Pancreas (tissue), 10 donors: ENCODE data around the gene ASIC2. TPM values are rescaled to one million over a fixed set of nuclear protein-coding genes. Genes with fewer than 3 reads are reported as not detected.

Experiments used
- ATAC-seq, 4 donors: fragments of 200-7000 bp; cut with Tn5 transposase; one replicate each; pipeline versions ENCODE4 v1.8.0 to v1.9.1; 2020; ENCODE audit warnings: mild to moderate bottlenecking in 4 of 4, moderate library complexity in 4 of 4
- DNase-seq, 6 donors: peaks; one replicate each; pipeline ENCODE4 v3.0.0-alpha.2; 2020
- FAIRE-seq: peaks from 2 replicates; lab custom pipeline; 2012; peaks lifted over from hg19 to GRCh38; lab: Jason Lieb, UNC
- H3K27ac ChIP-seq, 4 donors: fragments of 200-600 bp; sonication (generic); 1 replicate in 3 of 4; 2 replicates in 1 of 4; pipeline versions ENCODE4 v1.5.0 to v1.8.0; 2020
- H3K27me3 ChIP-seq, 4 donors: fragments of 200-600 bp; one replicate each; pipeline ENCODE4 v1.8.0; 2021
- H3K36me3 ChIP-seq, 3 donors: fragments of 200-600 bp; sonication (generic) in 1 of 3; one replicate each; pipeline versions ENCODE4 v1.5.0 to v1.8.0; 2020 to 2021
- H3K4me1 ChIP-seq, 3 donors: fragments of 200-600 bp; one replicate each; pipeline ENCODE4 v1.8.0; 2021
- H3K4me3 ChIP-seq, 4 donors: fragments of 200-600 bp; sonication (generic) in 2 of 4; one replicate each; pipeline versions ENCODE4 v1.5.0 to v1.8.0; 2020 to 2021
- H3K9me3 ChIP-seq, 4 donors: fragments of 200-600 bp; one replicate each; pipeline ENCODE4 v1.8.0; 2021
- CTCF ChIP-seq, 4 donors: fragments of 200-600 bp; sonication (generic) in 3 of 4; IDR thresholded peaks; one replicate each; pipeline versions ENCODE4 v1.5.0 to v1.8.0; 2021; ENCODE audit warnings: antibody characterized with exemption in 4 of 4
- WGBS, 2 donors: extraction: QIAGEN DNeasy Blood & Tissue Kit; methylation state at CpG; one replicate each; pipeline ENCODE4 v1.1.7; 2013; 5-methylcytosine and 5-hydroxymethylcytosine counted together
- intact Hi-C, 3 donors: fragments of 100-400 bp; cut with DNase I; formaldehyde crosslinking; loops; one replicate each; pipeline versions ENCODE4 v1.11.1 to v1.14.2; 2022
- polyA plus RNA-seq, 2 donors: library from polyadenylated mRNA; stranded (reverse); fragments of 200-250 nt; gene quantifications; one replicate each; pipeline ENCODE4 v1.2.3, GENCODE V29; 2013
- total RNA-seq, 6 donors: library from RNA; stranded (reverse); fragmentation: NEBNext Ultra II Directional in 4 of 6; extraction: Animal tissue kit (Norgen Biotek cat#: 25700) in 4 of 6; gene quantifications; one replicate each; pipeline versions ENCODE4 v1.2.1 to v1.2.4, GENCODE V29; 2021 to 2023
- donor health status: healthy with polysubstance abuse.
- donor health status: DM: no; HTN: no; CAD: no; lungs with moderate emphysema.
- donor health status: DM: no; HTN: no; CAD: no.
- donor health status: control.
- donor health status: control.
- donor health status: Bipolar disorder and iron deficiency.
- donor health status: DM: yes; HTN: yes; CAD: no.
- donor health status: DM: no; HTN: no; CAD: no.
- donor health status: DM: no; HTN: no; CAD: no.
- donor health status: DM: yes; HTN: yes; CAD: no.

The ASIC2 gene
- total and polyA plus RNA-seq, 8 donors, result 0.09 to 0.14 (median 0.09) TPM; not detected in 5

- DNase-seq (no peak), ATAC-seq (no peak), FAIRE-seq (no peak)
- TF ChIP-seq CTCF (IDR thresholded peaks at IDR 0.05), result no peak
- 62 to 73% methylated on average over 10 of the region's 10 CpGs for WGBS, 2 donors
- Histone ChIP-seq H3K27ac (no peak overlapping the region), H3K9me3 (no peaks in the 10 kb centered on the region), H3K36me3 (no peaks in the 10 kb centered on the region), H3K27me3 (no peaks in the 10 kb centered on the region), H3K4me3 (no peak overlapping the region), H3K4me1 (no peaks in the 10 kb centered on the region)
- intact Hi-C loops, result no loop called here
These were observed 246.5 kb downstream of the ASIC2 start for GRCh38 chr17:33046361-33047255.

DNA sequence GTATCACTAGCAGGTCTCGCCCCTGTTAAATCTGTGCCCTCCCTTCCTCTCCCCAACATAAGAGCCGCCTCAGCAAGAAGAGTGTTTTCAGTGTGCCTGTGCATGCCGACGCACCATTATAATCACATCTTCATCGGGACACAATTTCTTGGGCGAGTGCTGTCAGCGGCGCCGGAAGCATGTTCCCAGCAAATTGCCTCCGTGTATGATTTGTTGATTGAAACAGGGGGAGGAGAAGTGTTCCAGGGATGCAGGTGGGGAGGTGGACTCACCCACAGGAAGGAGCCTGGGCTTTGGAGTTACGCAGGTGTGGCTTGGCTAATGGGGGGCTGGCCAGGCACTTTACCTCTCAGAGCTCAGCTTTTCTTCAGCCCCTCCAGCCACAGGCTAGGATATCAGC is 247.9 kb downstream of the ASIC2 start:
- no peak overlapping the region for H3K27ac ChIP-seq
- DNase-seq, result no peak
- H3K36me3 ChIP-seq, result no peaks in the 10 kb centered on the region
- no peak overlapping the region for H3K4me3 ChIP-seq
- no peak for ATAC-seq
- no peaks in the 10 kb centered on the region for H3K4me1 ChIP-seq
- no peak for TF ChIP-seq CTCF (IDR thresholded peaks at IDR 0.05)
- intact Hi-C loops, result no loop called here
- H3K9me3 ChIP-seq, result no peaks in the 10 kb centered on the region
- WGBS, 2 donors, result 82 to 86% methylated on average over 11 of the region's 11 CpGs
- H3K27me3 ChIP-seq, result no peaks in the 10 kb centered on the region
- no peak for FAIRE-seq

DNA sequence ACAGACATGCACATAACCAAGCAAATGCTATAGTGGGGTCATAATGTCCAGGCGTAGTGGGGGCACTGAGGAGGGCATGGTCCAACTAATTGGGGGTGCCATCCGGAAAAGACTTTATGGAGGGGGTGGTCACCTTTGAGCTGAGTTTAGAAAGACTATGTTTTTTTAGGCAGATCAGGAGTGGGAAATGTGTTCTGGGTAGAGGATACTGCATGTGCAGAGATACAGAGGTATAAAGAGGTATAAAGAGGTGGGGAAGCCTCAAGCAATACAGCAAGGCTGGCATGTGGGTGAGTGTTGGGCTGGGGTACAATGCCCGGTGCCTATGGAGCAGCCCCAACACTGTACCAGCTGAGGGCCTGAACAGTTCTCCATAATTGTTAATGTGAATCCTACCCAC is 248.3 kb downstream of the ASIC2 start:
- ATAC-seq (no peak), DNase-seq (no peak), FAIRE-seq (no peak)
- no peaks in the 10 kb centered on the region for H3K9me3 ChIP-seq
- H3K36me3 ChIP-seq, result no peaks in the 10 kb centered on the region
- intact Hi-C loops, result no loop called here
- H3K27ac ChIP-seq, result no peak overlapping the region
- 65 to 72% methylated on average over 3 of the region's 3 CpGs for WGBS, 2 donors
- no peak for TF ChIP-seq CTCF (IDR thresholded peaks at IDR 0.05)
- H3K4me3 ChIP-seq, result no peak overlapping the region
- no peaks in the 10 kb centered on the region for H3K4me1 ChIP-seq
- no peaks in the 10 kb centered on the region for H3K27me3 ChIP-seq

DNA sequence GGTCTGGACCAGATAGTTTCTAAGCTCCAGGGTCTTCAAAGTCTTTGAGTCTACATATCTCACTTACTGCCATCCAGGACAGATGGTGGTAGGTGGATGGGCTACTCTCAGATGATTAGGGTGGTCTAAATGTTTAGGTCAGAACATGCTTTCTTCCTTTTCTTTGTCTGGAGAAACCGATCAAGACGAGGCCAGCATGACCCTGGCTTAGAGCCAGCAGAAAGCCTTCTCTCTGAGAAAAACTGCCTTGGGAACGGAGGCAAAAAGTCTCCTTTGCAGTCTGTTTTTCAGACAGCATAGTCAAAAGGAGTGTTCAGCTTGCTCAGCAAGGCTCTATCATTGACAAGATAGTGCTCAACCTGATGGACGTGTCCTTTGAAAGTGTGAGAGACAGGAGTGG is 252.6 kb downstream of the ASIC2 start:
- 50 to 53% methylated on average over 4 of the region's 4 CpGs for WGBS, 2 donors
- no peak for FAIRE-seq
- Histone ChIP-seq H3K27ac (no peak overlapping the region), H3K4me1 (no peaks in the 10 kb centered on the region), H3K9me3 (no peaks in the 10 kb centered on the region), H3K27me3 (peaks cover 0 to 3% (median 0%) of the 10 kb centered on the region in 4 donors), H3K36me3 (no peaks in the 10 kb centered on the region), H3K4me3 (no peak overlapping the region)
- ATAC-seq, result no peak
- intact Hi-C loops, result no loop called here
- TF ChIP-seq CTCF (IDR thresholded peaks at IDR 0.05), result no peak
- no peak for DNase-seq

DNA sequence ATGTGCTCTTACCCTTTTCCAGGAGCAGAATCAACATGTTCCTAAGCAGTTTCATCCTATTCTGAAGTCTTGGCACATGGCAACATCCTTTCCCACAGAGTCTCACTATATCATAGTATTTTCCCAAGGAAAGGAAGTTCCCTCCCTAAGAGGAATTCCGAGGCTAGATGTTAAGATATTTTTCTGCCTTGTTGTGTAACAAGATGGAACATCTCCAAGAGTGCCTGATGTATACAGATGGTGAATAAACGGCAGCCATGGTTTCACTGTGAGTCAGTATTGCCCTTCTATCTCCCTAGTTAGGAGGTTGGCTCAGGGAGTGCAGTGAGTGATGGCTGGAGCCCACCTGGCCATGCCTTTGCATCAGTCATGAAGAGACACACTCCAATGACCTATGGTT is 253.2 kb downstream of the ASIC2 start:
- Histone ChIP-seq H3K4me1 (no peaks in the 10 kb centered on the region), H3K36me3 (no peaks in the 10 kb centered on the region), H3K27me3 (peaks cover 0 to 3% (median under 1%) of the 10 kb centered on the region in 4 donors), H3K27ac (no peak overlapping the region), H3K9me3 (no peaks in the 10 kb centered on the region), H3K4me3 (no peak overlapping the region)
- no peak for DNase-seq
- TF ChIP-seq CTCF (IDR thresholded peaks at IDR 0.05), result no peak
- WGBS, 2 donors, result 21 to 31% methylated on average over 2 of the region's 2 CpGs
- intact Hi-C loops, result no loop called here
- FAIRE-seq, result no peak
- no peak for ATAC-seq
